ENCODE results near the gene EPHA2. TPM values are rescaled to one million over a fixed set of nuclear protein-coding genes. Genes with fewer than 3 reads are reported as not detected.
A peak's percentile ranks its signal among the peaks of the same experiment; 100 is the strongest.

Gene EPHA2
- total and polyA plus RNA-seq, 5 experiments from 2014 or later: not detected

DNA sequence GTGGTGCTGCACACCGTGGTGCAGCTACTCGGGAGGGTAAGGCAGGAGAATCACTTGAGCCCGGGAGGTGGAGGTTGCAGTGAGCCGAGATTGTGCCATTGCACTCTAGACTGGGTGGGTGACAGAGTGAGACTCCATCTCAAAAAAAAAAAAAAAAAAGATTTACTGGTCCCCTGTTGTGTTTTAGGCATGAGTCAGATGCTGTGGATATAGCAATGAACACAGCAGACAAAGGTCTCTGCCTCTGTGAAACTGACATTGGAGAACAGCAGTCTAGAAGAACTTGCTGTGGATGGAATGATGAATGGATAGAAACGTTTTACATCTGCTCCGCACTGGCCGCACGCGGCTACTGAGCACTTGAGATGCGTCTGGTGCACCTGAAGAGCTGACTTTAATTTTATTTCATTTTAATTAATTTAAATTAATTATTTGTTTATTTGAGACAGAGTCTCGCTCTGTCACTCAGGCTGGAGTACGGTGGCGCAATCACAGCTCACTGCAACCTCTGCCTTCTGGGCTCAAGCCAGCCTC is 24.5 kb upstream of the EPHA2 start:
- ATAC-seq: no peak
- POLR2A ChIA-PET: no interaction called here
- no peak overlapping the region for H3K27ac Mint-ChIP-seq
- H3K27me3 Mint-ChIP-seq: no peaks in the 10 kb centered on the region
- H3K9me3 Mint-ChIP-seq: no peaks in the 10 kb centered on the region
- H3K36me3 Mint-ChIP-seq: no peaks in the 10 kb centered on the region
- no peak for DNase-seq
- H3K4me3 Mint-ChIP-seq: no peak overlapping the region
- no peaks in the 10 kb centered on the region for H3K4me1 Mint-ChIP-seq

DNA sequence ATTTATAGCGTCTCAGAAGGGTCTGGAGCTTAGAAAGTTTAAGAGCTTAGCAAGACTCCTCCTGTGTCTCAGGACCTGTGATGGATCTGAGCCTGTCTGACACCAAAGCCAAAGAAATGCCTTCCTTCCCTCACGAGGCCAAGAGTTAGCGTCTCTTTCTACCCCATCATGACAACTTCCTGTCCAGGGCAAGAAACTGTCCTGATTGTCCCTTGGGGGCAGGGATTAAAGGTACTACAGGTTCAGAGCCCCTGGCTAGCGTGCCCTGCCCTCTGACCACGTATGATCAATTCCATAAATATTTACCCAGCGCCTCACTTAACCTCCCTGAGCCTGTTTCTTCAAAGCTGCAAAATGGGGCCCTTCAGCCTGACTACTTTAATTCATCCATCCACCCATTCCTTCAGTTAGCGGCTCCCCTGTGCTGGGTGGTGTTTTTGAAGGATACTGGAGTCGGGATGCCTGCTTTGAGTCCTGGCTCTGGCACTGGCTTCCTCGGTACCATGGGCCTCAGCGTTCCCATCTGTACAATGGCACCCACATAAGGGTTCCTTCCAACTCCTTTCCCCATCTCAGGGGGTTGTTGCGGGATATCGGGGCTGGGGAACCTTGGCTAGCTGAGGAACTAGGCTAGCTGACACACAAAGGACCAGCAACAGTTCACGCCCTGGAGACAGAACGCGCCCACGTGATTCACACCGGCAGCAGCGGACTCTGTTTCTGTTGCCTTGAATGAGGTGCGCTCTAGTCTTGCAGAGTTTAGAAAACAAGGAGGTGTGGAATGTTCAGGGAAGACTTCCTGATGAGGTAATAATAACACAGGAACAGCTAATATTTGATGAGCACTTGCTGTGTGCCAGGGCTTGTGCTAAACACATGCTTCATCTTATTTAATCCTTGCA is 23.0 kb upstream of the EPHA2 start:
- no peak overlapping the region for H3K27ac Mint-ChIP-seq

DNA sequence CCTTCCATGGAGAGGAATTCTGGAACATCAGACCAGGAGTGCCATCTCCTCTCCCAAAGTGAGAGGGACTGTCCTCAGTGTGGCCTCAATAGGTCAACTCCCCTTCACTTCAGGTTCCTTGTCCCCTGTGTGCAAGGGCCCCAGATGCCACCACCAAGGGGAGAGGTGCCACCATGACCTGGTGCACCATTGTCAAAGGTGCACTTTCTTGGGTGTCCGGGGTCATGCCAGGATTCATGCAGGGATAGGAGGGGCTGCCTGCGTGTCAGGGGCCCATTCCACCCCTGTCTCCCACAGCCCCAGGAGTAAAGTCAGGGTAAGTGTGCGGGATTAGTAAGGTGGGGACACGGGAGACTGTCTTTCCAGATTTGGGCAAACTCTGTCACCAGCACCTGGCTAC is 21.4 kb upstream of the EPHA2 start:
- Mint-ChIP-seq H3K27me3 (peaks cover 0 to 4% (median 0%) of the 10 kb centered on the region in 5 donors), H3K27ac (peak overlapping the region in 1 of 10 donors; percentile 11), H3K4me3 (no peak overlapping the region), H3K36me3 (no peaks in the 10 kb centered on the region), H3K4me1 (no peaks in the 10 kb centered on the region), H3K9me3 (no peaks in the 10 kb centered on the region)
- POLR2A ChIA-PET: no interaction called here
- no peak for ATAC-seq
- DNase-seq: no peak

More for the DNA sequence above, 23.0 kb upstream of the EPHA2 start:
- Mint-ChIP-seq H3K4me1 (no peaks in the 10 kb centered on the region), H3K27me3 (peaks cover 0 to 2% (median 0%) of the 10 kb centered on the region in 5 donors), H3K9me3 (no peaks in the 10 kb centered on the region), H3K4me3 (no peak overlapping the region), H3K36me3 (no peaks in the 10 kb centered on the region)
- no peak for ATAC-seq
- DNase-seq: no peak
- POLR2A ChIA-PET: no interaction called here

DNA sequence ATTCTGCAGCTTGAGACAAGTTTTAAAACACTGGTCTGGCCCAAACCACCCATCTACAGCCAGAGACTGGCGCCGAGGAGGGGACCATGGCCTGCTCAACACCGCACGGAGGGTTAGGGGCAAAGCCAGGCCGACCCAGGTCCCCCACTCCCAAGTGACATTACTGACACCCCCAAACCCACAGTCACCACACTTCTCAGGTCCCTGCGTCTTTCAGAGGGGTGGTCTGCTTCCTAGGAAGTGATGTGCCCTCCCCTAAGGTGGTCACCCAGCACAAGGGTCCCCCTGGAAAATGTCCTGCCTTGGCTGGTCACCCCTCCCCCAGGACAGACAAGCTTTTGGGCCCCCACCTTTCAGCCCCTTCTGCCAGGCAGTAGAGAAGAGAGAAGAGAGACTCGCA is 20.8 kb upstream of the EPHA2 start:
- Mint-ChIP-seq H3K27me3 (peaks cover 0 to 4% (median 0%) of the 10 kb centered on the region in 5 donors), H3K36me3 (no peaks in the 10 kb centered on the region), H3K4me3 (no peak overlapping the region), H3K9me3 (no peaks in the 10 kb centered on the region), H3K27ac (peak overlapping the region in 2 of 10 donors; percentile 11 to 79), H3K4me1 (no peaks in the 10 kb centered on the region)
- POLR2A ChIA-PET: no interaction called here
- ATAC-seq (no peak), DNase-seq (no peak)

DNA sequence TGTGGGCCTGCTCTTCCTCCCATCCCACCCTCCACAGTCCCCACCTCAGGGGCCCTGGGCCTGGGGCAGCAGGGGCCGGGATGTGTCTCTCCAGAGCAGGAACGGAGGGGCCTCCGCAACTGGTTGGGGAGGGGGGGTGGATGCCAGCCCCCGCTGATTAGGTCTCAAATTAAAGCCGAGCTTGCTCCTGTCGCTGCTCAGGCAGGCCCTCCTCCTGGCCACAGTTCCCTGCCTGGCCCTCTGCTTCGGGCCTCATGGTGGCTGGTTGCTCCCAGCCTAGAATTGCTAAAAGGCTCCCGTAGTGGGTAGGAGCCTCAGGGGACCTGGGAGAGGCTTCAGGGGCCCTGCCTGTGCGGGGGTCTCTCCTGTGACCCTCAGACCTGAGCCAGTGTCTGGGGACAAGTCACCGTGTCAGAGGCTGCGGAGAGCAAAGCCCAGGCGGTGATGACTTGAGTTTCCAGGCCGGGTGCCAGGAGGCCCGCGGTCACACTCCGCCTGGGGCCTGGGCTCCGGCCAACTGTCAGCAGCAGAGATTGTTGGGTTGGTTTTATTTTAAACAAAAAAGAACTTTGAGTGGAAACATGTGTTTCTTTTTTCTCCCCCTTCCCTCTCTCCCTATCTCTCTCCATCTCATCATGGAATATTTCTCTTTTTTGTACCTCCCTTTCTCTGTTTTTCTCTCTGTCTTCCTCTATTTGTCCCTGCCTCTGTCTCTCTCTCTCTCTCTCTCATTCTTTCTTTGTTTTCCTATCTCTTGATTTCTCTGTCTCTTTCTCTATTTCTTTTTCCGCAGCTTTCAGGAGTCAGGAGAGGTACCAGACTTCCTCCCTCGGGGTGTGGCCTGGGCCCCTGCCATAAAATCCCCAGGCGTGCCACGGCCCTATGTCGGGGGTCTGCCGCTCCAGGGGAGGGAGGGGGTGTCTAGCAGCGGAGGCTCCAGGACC is 20.0 kb upstream of the EPHA2 start:
- peak overlapping the region in 2 of 10 donors; percentile 79 to 84 for H3K27ac Mint-ChIP-seq
- no peaks in the 10 kb centered on the region for H3K9me3 Mint-ChIP-seq
- H3K27me3 Mint-ChIP-seq: peaks cover 0 to 8% (median 2%) of the 10 kb centered on the region in 5 donors
- H3K4me3 Mint-ChIP-seq: no peak overlapping the region
- DNase-seq (no peak), ATAC-seq (no peak)
- POLR2A ChIA-PET: no interaction called here
- no peaks in the 10 kb centered on the region for H3K36me3 Mint-ChIP-seq
- H3K4me1 Mint-ChIP-seq: peaks cover 0 to 1% (median 0%) of the 10 kb centered on the region in 4 donors

DNA sequence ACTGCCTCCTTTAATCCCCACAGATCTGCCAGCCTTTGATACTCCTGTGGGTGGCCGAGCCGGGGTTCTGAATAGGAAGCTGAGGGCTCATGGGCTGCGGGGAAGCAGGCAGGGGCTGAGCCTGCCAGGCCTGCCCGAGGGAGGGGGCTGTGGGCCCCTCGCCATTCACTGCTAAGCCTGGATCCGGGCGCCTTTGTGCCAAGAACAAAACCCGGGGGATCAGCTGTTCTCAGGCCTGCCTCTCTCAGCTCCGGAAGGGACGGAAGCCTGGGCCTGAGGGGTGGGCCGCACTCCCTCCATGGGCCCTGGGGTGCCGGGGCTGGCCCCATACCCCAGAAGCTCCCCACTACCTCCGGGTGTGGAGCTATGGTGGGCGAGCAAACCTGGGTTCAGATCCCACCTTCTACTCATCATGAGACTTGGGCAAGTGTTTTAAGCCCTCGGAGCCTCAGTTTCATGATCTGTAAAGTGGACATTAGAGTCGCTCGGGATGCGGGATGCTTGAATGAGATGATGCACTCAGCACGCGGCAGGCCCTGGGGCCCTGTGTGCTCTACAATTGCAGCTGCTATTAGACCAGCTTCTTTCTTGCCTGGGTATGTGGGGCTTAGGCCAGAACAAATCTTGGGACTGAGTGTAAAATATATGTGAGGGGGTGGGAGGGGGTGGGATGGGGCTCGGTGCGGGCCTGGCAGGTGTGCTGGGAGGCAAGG is 19.2 kb upstream of the EPHA2 start:
- peaks cover 0 to 8% (median 2%) of the 10 kb centered on the region in 5 donors for H3K27me3 Mint-ChIP-seq
- POLR2A ChIA-PET: no interaction called here

GRCh38 chr1:16174261-16174868 is 18.5 kb upstream of the EPHA2 start:
- no peak for DNase-seq
- Mint-ChIP-seq H3K4me1 (peaks cover 1 to 4% (median 3%) of the 10 kb centered on the region in 4 donors), H3K9me3 (no peaks in the 10 kb centered on the region), H3K4me3 (no peak overlapping the region), H3K27me3 (peaks cover 0 to 8% (median 2%) of the 10 kb centered on the region in 5 donors), H3K27ac (no peak overlapping the region), H3K36me3 (no peaks in the 10 kb centered on the region)
- POLR2A ChIA-PET: no interaction called here
- ATAC-seq: no peak

More for the DNA sequence above, 19.2 kb upstream of the EPHA2 start:
- Mint-ChIP-seq H3K9me3 (no peaks in the 10 kb centered on the region), H3K4me3 (no peak overlapping the region), H3K27ac (no peak overlapping the region), H3K4me1 (peaks cover 0 to 1% (median 0%) of the 10 kb centered on the region in 4 donors), H3K36me3 (no peaks in the 10 kb centered on the region)
- DNase-seq (no peak), ATAC-seq (no peak)

DNA sequence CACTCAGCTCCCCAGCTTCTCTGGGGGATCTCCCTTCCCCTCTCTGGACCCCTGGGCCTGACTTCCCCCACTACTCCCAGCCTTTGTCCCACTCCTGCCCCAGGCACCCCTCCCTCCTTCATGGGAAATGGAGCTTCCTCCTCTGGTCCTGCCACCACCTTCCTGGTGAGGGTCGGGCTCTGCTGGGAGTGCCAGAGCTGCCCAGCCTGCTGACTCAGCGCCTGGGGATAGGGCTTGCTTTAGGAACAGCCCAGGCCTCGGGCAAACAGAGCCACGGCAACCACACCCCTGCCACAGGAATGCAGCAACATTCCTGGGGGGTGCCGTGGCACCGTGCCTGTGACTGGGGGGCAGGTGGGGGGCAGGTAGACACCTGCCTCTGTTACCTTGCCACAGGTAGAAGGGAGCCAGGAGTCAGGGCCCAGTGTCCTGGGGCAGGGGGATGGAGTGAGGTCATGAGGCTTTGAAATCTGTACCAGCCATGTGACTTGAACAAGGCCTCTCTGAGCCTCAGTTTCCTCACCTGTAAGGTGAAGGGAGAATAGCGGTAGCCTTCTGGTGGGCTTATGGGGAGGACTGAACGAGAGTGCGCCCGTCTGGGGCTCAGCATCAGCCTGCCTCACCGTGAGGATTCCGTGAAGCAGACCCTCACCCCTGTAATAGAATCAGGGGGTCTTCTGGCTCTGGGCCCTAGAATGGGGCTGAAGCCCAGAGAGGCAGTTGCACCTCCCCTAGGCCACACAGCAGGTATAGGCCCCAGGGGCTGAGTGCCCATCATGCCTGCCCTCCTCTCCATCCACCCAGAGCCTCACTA is 17.8 kb upstream of the EPHA2 start:
- no peak overlapping the region for H3K27ac Mint-ChIP-seq
- no peak for ATAC-seq

DNA sequence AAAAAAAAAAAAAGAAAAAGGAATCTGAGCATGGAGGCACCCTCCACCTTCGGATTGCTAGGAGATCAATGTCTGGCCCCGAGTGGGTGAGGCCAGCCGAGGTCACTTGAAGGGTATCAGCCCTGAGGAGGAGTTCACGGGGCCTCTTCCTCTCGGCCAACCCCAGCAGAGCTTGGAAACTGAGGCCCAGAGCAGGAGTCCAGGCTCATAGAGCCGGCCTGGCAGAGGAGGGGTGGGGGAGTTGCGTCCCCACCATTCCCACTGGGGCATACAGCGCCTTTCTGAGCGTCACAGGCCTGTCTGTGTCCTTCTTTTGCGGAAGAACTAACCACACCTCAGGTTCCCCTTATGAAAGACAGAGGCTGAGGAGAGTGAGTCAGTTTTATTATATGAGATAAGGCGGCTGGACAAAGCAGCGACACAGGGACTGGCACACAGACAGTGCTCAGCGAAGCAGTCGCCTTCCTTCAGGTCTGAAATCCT is 17.1 kb upstream of the EPHA2 start:
- POLR2A ChIA-PET: no interaction called here
- DNase-seq (no peak), ATAC-seq (no peak)
- Mint-ChIP-seq H3K9me3 (no peaks in the 10 kb centered on the region), H3K27me3 (peaks cover 0 to 8% (median 2%) of the 10 kb centered on the region in 5 donors), H3K4me1 (peaks cover 5 to 18% (median 16%) of the 10 kb centered on the region in 4 donors), H3K27ac (no peak overlapping the region), H3K4me3 (no peak overlapping the region), H3K36me3 (no peaks in the 10 kb centered on the region)

More for the DNA sequence above, 17.8 kb upstream of the EPHA2 start:
- DNase-seq: no peak
- H3K36me3 Mint-ChIP-seq: no peaks in the 10 kb centered on the region
- no peak overlapping the region for H3K4me3 Mint-ChIP-seq
- peaks cover 4 to 12% (median 10%) of the 10 kb centered on the region in 4 donors for H3K4me1 Mint-ChIP-seq
- POLR2A ChIA-PET: no interaction called here
- H3K9me3 Mint-ChIP-seq: no peaks in the 10 kb centered on the region
- H3K27me3 Mint-ChIP-seq: peaks cover 0 to 8% (median 2%) of the 10 kb centered on the region in 5 donors

DNA sequence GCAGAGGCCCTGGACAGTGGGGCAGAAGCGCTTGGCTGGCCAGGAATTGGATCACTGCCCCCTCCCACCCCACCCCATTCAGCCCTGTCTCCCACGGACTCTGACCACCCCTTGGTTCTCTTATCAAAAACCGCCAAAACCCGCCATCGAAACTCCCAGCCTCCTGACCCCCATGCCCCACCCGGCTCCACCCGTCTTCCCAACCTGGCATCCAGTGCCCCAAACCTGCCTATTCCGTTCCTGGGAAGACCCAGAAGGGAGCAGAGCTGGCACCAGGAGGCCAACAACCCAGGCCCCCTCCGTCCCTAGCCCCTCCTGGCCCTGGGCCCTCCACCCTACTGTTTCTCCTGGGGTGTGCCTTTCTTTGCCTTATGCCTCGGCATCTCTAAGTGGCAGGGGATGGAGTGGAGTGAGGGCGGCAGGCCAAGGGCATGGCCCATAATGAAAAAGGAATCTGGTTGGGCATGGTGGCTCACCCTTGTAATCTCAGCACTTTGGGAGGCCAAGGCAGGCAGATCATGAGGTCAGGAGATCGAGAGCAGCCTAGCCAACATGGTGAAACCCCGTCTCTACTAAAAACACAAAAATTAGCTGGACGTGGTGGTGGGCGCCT is 16.5 kb upstream of the EPHA2 start:
- no peak for ATAC-seq
- H3K4me3 Mint-ChIP-seq: no peak overlapping the region
- H3K27me3 Mint-ChIP-seq: peaks cover 0 to 8% (median 2%) of the 10 kb centered on the region in 5 donors
- no peaks in the 10 kb centered on the region for H3K36me3 Mint-ChIP-seq
- H3K27ac Mint-ChIP-seq: no peak overlapping the region
- DNase-seq: no peak
- H3K9me3 Mint-ChIP-seq: no peaks in the 10 kb centered on the region
- H3K4me1 Mint-ChIP-seq: peaks cover 5 to 19% (median 17%) of the 10 kb centered on the region in 4 donors
- POLR2A ChIA-PET: no interaction called here

All from naive thymus-derived CD8-positive, alpha-beta T cell (primary cell).